OCI-LY1 (cell line): ENCODE results near the gene CYB5R2.
"Not testable (repeated sequence)": the region's sequence is repeated elsewhere in the genome, so short reads cannot be mapped to it uniquely, and the experiment has no call there.

ENCODE experiments used
- H2AFZ ChIP-seq: fragments of 200-600 bp; sonication (generic), shearing (Covaris generic); 2 replicates; pipeline ENCODE4 v1.6.0; 2014; ENCODE audit warnings: antibody characterized with exemption, mild to moderate bottlenecking, low read length
- H3F3A ChIP-seq: fragments of 200-600 bp; sonication (generic), shearing (Covaris generic); 2 replicates; pipeline ENCODE4 v1.6.0; 2014; ENCODE audit warnings: mild to moderate bottlenecking, antibody characterized with exemption, low read length, moderate library complexity; ENCODE audit not compliant: insufficient read depth
- H3K27ac ChIP-seq: fragments of 200-600 bp; sonication (generic); 2 replicates; pipeline ENCODE4 v1.5.1; 2014; ENCODE audit warnings: low read length, mixed run types, mild to moderate bottlenecking, low read depth; ENCODE audit not compliant: poor library complexity, severe bottlenecking
- H3K27me3 ChIP-seq: fragments of 200-600 bp; sonication (generic); 2 replicates; pipeline ENCODE4 v1.6.0; 2014; ENCODE audit warnings: antibody characterized with exemption, mild to moderate bottlenecking, low read length, moderate library complexity; ENCODE audit not compliant: insufficient read depth
- H3K36me3 ChIP-seq: fragments of 200-600 bp; sonication (generic); 2 replicates; pipeline ENCODE4 v1.6.1; 2014; ENCODE audit warnings: mild to moderate bottlenecking, antibody characterized with exemption, low read length, moderate library complexity, mixed read lengths; ENCODE audit not compliant: insufficient read depth
- H3K4me1 ChIP-seq: fragments of 200-600 bp; sonication (generic); 2 replicates; pipeline ENCODE4 v1.5.1; 2014; ENCODE audit warnings: mild to moderate bottlenecking, low read length, moderate library complexity; ENCODE audit not compliant: insufficient read depth, severe bottlenecking
- H3K4me2 ChIP-seq: fragments of 200-600 bp; sonication (generic), shearing (Covaris generic); 2 replicates; pipeline ENCODE4 v1.6.1; 2014; ENCODE audit warnings: low read length
- H3K4me3 ChIP-seq: fragments of 200-600 bp; sonication (generic); 2 replicates; pipeline ENCODE4 v1.5.1; 2014; ENCODE audit warnings: low read length, low read depth, mild to moderate bottlenecking, mixed read lengths; ENCODE audit not compliant: poor library complexity, severe bottlenecking
- H3K79me2 ChIP-seq: fragments of 200-600 bp; shearing (Covaris generic); 2 replicates; pipeline ENCODE4 v1.6.1; 2016; ENCODE audit warnings: mixed run types, low read length, mixed read lengths; ENCODE audit not compliant: insufficient read depth
- H3K9ac ChIP-seq: fragments of 200-600 bp; sonication (generic), shearing (Covaris generic); 2 replicates; pipeline ENCODE4 v1.6.1; 2014; ENCODE audit warnings: mild to moderate bottlenecking, low read length, mixed read lengths
- H3K9me2 ChIP-seq: fragments of 200-600 bp; sonication (generic), shearing (Covaris generic); 2 replicates; pipeline ENCODE4 v1.6.1; 2014; ENCODE audit warnings: low read depth, mild to moderate bottlenecking, low read length, mixed read lengths
- H3K9me3 ChIP-seq: fragments of 200-600 bp; shearing (Covaris generic); 2 replicates; pipeline ENCODE4 v1.6.1; 2014; ENCODE audit warnings: low read length, mixed read lengths
- H4K20me1 ChIP-seq: fragments of 200-600 bp; sonication (generic), shearing (Covaris generic); 2 replicates; pipeline ENCODE4 v1.6.0; 2016; ENCODE audit warnings: mild to moderate bottlenecking, low read length; ENCODE audit not compliant: insufficient read depth
- CTCF ChIP-seq: fragments of 200-600 bp; sonication (generic), shearing (Covaris generic); IDR thresholded peaks from 2 replicates; pipeline ENCODE4 v1.5.1; 2017; ENCODE audit warnings: mild to moderate bottlenecking, antibody characterized with exemption, low read length, moderate library complexity, mixed read lengths
- EZH2 ChIP-seq: fragments of 200-600 bp; sonication (generic), shearing (Covaris generic); IDR thresholded peaks from 2 replicates; pipeline ENCODE4 v1.8.0; 2017; ENCODE audit warnings: borderline replicate concordance, mixed run types, mild to moderate bottlenecking, antibody characterized with exemption, low read length, moderate library complexity, mixed read lengths

Gene CYB5R2

DNA sequence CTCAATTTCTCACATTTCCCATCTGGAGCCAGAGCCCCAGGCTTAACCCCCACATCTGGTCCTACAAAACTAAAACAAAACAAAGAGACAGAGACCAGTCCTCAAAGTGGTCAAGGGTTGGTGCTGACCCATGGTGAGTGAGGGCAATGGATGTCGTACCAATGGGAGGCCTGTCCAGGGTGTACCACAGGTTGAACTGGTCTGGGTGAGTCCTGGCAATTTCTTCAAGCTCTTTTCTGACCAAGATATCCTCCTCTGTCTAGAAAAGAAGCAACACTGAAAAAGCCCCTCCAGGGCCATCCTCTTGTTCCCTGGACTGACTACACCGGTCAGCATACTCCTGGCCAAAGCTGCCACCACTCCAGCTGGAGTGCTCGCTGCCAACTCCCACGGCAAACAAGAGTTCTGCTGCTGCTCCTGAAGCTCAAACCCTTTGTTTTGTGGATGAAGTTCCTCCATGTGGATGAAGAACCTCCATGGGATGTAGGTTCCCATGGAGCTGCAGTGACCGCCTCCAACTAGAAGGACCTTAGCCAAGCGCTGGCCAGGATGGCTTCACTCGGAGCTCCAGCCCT is 6.9 kb downstream of the CYB5R2 start:
- Histone ChIP-seq H4K20me1 (no peaks in the 10 kb centered on the region), H3K9me2 (no peaks in the 10 kb centered on the region), H3K9ac (no peak overlapping the region), H3K79me2 (no peaks in the 10 kb centered on the region), H3F3A (no peaks in the 10 kb centered on the region), H3K9me3 (no peaks in the 10 kb centered on the region), H3K4me1 (no peaks in the 10 kb centered on the region), H3K4me2 (no peak overlapping the region), H2AFZ (no peak overlapping the region), H3K4me3 (no peak overlapping the region), H3K36me3 (peaks cover 12% of the 10 kb centered on the region; the same call in 1 of the 2 replicates), H3K27me3 (no peaks in the 10 kb centered on the region), H3K27ac (no peak overlapping the region)
- TF ChIP-seq EZH2 (no peak), CTCF (no peak)

DNA sequence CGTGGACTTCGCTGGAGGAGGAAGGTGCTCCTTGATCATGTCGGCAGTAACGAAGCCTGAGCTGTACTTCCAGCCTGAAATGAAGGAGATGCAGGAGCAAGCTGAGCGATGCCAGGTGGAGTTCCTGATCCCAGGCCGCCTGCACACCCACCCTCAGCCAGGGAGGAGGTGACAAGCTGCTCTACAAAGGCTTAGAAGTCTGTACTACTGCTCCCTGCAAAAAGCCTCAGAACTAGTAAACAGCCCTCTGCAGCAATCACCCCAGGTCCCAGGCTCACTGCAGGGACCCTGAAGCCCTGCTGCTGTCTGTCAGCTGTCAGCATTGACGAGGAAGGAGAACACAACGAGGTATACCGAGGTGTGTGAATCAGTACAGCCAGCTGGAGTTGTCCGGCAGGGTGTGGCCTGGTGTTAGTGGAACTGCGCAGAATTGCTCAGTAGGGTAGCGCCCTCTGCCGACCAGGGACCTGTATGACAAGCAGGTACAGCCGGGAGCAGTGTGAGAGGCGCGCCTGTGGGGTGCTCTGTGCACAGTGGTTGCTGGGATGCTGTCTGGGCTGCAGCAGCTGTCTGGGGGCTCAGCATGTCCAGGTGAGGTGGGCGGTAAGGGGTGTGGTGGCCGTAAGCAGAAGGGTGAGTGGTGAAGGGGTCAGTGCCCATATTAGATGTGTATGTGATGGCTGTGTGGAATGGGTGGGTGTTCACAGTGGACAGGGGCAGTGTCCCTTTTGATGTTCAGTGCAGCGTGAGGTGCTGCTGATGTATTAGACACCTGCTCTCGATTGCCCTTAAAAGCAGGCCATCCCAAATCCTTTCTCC is 7.6 kb downstream of the CYB5R2 start:
- TF ChIP-seq CTCF (peak; percentile 92), EZH2 (no peak)
- Histone ChIP-seq H3K36me3 (peaks cover 12% of the 10 kb centered on the region; the same call in 1 of the 2 replicates), H3K4me3 (no peak overlapping the region), H2AFZ (no peak overlapping the region), H4K20me1 (no peaks in the 10 kb centered on the region), H3K9me2 (no peaks in the 10 kb centered on the region), H3K9ac (no peak overlapping the region), H3K79me2 (no peaks in the 10 kb centered on the region), H3K4me2 (no peak overlapping the region), H3F3A (no peaks in the 10 kb centered on the region), H3K4me1 (no peaks in the 10 kb centered on the region), H3K27ac (no peak overlapping the region), H3K9me3 (no peaks in the 10 kb centered on the region), H3K27me3 (no peaks in the 10 kb centered on the region)

GRCh38 chr11:7664867-7665266 is 8.4 kb downstream of the CYB5R2 start:
- Histone ChIP-seq H3K4me2 (no peak overlapping the region), H2AFZ (no peak overlapping the region), H3K4me3 (no peak overlapping the region), H3K27me3 (no peaks in the 10 kb centered on the region), H3K9ac (no peak overlapping the region), H4K20me1 (no peaks in the 10 kb centered on the region), H3F3A (no peaks in the 10 kb centered on the region), H3K9me2 (no peaks in the 10 kb centered on the region), H3K4me1 (no peaks in the 10 kb centered on the region), H3K9me3 (no peaks in the 10 kb centered on the region), H3K36me3 (peaks cover 12% of the 10 kb centered on the region; the same call in 1 of the 2 replicates), H3K79me2 (no peaks in the 10 kb centered on the region), H3K27ac (no peak overlapping the region)
- TF ChIP-seq EZH2, result no peak
- no peak for TF ChIP-seq CTCF

DNA sequence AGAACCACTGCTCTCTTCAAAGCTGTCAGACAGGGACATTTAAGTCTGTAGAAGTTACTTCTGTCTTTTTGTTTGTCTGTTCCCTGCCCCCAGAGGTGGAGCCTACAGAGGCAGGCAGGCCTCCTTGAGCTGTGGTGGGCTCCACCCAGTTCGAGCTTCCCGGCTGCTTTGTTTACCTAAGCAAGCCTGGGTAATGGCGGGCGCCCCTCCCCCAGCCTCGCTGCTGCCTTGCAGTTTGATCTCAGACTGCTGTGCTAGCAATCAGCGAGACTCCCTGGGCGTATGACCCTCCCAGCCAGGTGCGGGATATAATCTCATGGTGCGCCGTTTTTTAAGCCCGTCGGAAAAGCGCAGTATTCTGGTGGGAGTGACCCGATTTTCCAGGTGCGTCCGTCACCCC is 9.8 kb downstream of the CYB5R2 start:
- H3K4me3 ChIP-seq, H3K27me3 ChIP-seq, H3K4me1 ChIP-seq, H3K4me2 ChIP-seq, H3F3A ChIP-seq, H4K20me1 ChIP-seq, H3K9ac ChIP-seq, H3K9me3 ChIP-seq, H2AFZ ChIP-seq, H3K79me2 ChIP-seq, H3K9me2 ChIP-seq, H3K27ac ChIP-seq: not testable (repeated sequence)
- peaks cover 12% of the 10 kb centered on the region; the same call in 1 of the 2 replicates for H3K36me3 ChIP-seq
